T-helper 17 cell (primary cell): ENCODE results near the gene RNF181. TPM values are rescaled to one million over a fixed set of nuclear protein-coding genes. Genes with fewer than 3 reads are reported as not detected.
A peak's percentile ranks its signal among the peaks of the same experiment; 100 is the strongest.
"Not testable (repeated sequence)": the region's sequence is repeated elsewhere in the genome, so short reads cannot be mapped to it uniquely, and the experiment has no call there.

ENCODE experiments used
- ATAC-seq: fragments of 150-1000 bp; cut with Tn5 transposase; 2 replicates; pipeline ENCODE4 v1.10.0; 2021; ENCODE audit warnings: mild to moderate bottlenecking, moderate library complexity
- DNase-seq, 3 donors: peaks; one replicate each; pipeline versions ENCODE4 v3.0.0 to v3.0.0-alpha.2; 2020 to 2021
- H3K9me3 ChIP-seq: one replicate; pipeline ENCODE4 v1.7.0; 2013; ENCODE audit warnings: low read length, mild to moderate bottlenecking; ENCODE audit not compliant: control insufficient read depth, poor library complexity, severe bottlenecking
- H3K27ac Mint-ChIP-seq: one replicate; pipeline ENCODE4 v1.8.0; 2022; ENCODE audit warnings: mild to moderate bottlenecking, moderate library complexity, mixed read lengths
- H3K27me3 Mint-ChIP-seq: one replicate; pipeline ENCODE4 v1.8.0; 2022; ENCODE audit warnings: mixed read lengths
- H3K36me3 Mint-ChIP-seq: one replicate; pipeline ENCODE4 v1.8.0; 2022; ENCODE audit warnings: low read depth, mixed read lengths
- H3K4me1 Mint-ChIP-seq: one replicate; pipeline ENCODE4 v1.8.0; 2022; ENCODE audit warnings: mild to moderate bottlenecking, mixed read lengths
- H3K4me3 Mint-ChIP-seq: one replicate; pipeline ENCODE4 v1.8.0; 2022; ENCODE audit warnings: mild to moderate bottlenecking, moderate library complexity, mixed read lengths
- total RNA-seq, 4 donors: library from RNA in 2 of 4; stranded (reverse) in 2 of 4; gene quantifications; one replicate each; pipeline ENCODE4 v1.2.3 and lab custom pipeline; 2022 to 2026

Gene RNF181
- total RNA-seq, 2 donors from 2014 or later, result 42.8 to 43.3 TPM

DNA sequence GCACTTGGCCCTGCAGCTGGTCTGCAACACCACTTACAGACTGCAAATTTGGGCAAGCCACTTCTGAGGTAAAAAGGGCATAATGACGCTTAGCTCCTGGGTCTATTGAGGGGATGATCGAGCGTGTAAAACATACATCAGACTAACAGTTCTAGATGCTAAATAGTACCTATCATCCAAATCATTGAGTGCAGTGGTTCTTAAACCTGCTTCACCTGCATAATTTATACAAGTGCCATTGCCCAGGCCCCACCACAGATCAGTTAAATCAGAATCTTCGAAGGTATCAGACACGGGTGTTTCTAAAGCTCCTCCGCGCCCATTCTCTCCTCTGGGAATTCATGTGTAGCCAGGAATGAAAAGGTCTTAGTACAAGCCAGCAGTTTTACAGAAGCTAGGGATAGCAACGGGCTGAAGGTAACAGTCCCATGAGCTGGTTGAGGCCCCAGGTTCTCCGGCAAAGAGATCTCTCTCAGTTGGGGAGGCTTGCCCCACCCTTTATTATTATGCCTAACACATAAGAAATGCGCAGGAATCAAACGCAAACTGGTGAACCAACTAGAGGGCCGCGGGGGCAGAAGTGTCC, 737 bp upstream of the RNF181 start:
- Mint-ChIP-seq H3K4me3 (peak overlapping the region; percentile 100), H3K36me3 (peaks cover 5% of the 10 kb centered on the region), H3K27me3 (no peaks in the 10 kb centered on the region), H3K4me1 (peaks cover 35% of the 10 kb centered on the region), H3K27ac (peak overlapping the region; percentile 100)
- H3K9me3 ChIP-seq, result no peaks in the 10 kb centered on the region
- ATAC-seq (no peak), DNase-seq (no peak)

DNA sequence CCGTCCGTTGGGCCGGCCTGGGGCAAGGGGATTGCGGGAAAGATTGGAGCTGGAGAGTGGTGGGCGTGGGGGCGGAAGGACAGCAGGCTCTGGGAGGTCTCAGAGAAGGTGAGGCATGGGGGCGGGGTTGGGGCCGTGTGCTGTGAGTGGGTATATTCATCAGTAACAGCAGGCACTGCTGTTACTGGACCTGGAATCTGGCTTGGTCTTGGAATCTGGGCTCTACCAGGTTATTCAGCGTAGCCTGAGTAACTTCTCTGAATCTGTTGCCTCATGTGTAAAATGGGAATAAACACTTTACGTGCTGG, 435 bp downstream of the RNF181 start:
- no peaks in the 10 kb centered on the region for H3K9me3 ChIP-seq
- ATAC-seq (no peak), DNase-seq (no peak)
- Mint-ChIP-seq H3K36me3 (peaks cover 5% of the 10 kb centered on the region), H3K27ac (peak overlapping the region; percentile 100), H3K4me1 (peaks cover 33% of the 10 kb centered on the region), H3K27me3 (no peaks in the 10 kb centered on the region), H3K4me3 (peak overlapping the region; percentile 100)

DNA sequence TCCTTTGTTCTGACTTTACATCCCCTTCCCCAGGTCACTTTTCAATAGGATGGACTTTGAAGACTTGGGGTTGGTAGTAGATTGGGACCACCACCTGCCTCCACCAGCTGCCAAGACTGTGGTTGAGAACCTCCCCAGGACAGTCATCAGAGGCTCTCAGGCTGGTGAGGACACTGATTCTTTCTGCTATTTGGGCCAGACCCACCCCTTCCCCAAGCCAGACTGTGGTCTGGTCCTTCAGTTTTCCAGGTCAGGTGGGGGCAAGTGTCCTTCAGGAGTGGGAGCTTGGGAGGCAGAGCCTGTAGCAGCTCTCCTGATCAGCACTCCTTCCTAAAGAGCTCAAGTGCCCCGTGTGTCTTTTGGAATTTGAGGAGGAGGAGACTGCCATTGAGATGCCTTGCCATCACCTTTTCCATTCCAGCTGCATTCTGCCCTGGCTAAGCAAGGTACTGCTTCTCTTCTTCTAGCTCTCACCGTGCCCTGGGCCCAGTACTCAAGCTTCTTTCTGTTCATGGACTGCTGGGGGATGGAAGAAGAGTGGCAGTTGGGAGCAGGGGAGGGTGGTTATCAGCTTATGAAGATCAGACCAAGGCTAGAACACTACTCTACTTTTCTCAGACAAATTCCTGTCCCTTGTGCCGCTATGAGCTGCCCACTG, 1.1 kb downstream of the RNF181 start:
- no peaks in the 10 kb centered on the region for H3K27me3 Mint-ChIP-seq
- H3K4me3 Mint-ChIP-seq, result peak overlapping the region; percentile 100
- peaks cover 3% of the 10 kb centered on the region for H3K36me3 Mint-ChIP-seq
- DNase-seq (no peak), ATAC-seq (no peak)
- H3K27ac Mint-ChIP-seq, result peak overlapping the region; percentile 100
- H3K9me3 ChIP-seq, result no peaks in the 10 kb centered on the region
- H3K4me1 Mint-ChIP-seq, result peaks cover 34% of the 10 kb centered on the region

DNA sequence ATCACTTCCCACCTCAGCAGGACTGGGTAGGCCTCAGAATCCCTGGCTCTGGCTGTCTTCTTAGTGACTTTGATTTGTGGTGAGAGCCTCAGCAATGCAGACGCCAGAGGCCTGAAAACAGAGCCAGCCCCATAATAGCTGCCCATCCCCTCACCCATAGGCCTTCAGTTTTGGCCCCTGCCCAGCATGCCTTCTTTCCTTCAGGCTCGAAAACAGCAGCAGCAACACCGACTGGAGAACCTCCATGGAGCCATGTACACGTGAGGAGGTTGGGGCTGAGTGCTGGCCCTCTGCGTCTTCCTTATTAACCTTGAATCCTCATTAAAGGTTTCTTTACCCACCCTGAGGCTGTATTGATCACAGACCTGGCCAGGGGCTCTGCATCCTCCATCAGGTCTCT, 1.7 kb downstream of the RNF181 start:
- H3K4me3 Mint-ChIP-seq, result peak overlapping the region; percentile 100
- H3K4me1 Mint-ChIP-seq, result peaks cover 36% of the 10 kb centered on the region
- peaks cover 3% of the 10 kb centered on the region for H3K36me3 Mint-ChIP-seq
- ATAC-seq, result no peak
- DNase-seq, result no peak
- no peaks in the 10 kb centered on the region for H3K9me3 ChIP-seq
- peak overlapping the region; percentile 100 for H3K27ac Mint-ChIP-seq
- no peaks in the 10 kb centered on the region for H3K27me3 Mint-ChIP-seq

DNA sequence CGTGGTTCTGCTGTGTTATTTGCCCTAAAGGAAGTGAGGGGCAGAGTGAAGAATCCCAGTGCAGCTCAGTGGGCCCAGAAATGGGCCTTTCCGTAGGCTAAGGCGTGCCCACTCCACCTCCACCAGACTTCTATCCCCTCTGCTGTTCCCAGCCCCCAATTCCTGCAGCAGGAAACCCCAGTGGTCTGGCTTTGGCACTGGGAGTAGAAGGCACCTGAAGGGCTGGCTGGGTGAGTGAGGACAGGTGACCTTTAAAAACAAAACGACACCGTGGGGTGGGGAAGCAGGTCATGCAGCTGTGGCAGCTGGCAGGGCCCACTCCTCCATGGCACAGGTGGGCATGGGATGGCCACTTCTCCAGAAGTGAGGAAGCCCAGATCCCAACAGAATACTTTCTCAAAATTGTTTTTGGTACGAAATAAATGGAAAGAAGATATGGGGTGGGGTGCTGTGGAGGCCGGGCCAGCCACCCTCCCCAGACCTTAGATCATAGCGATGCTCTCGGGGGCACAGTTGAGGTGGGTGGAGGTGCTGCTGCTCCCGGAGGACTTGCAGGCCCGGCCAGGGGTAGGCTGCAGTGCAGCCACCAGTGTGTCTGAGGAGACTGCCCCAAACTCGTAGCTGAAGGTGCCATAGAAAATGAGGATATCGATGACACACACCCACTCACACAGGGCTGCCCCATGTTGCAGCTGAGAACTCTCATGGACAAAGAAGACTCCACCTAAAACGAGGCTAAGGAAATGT, 3.2 kb downstream of the RNF181 start:
- H3K4me3 Mint-ChIP-seq, result no peak overlapping the region
- H3K4me1 Mint-ChIP-seq, result peaks cover 38% of the 10 kb centered on the region
- peaks cover 4% of the 10 kb centered on the region for H3K36me3 Mint-ChIP-seq
- DNase-seq (no peak), ATAC-seq (no peak)
- no peaks in the 10 kb centered on the region for H3K9me3 ChIP-seq
- H3K27ac Mint-ChIP-seq, result no peak overlapping the region
- no peaks in the 10 kb centered on the region for H3K27me3 Mint-ChIP-seq

DNA sequence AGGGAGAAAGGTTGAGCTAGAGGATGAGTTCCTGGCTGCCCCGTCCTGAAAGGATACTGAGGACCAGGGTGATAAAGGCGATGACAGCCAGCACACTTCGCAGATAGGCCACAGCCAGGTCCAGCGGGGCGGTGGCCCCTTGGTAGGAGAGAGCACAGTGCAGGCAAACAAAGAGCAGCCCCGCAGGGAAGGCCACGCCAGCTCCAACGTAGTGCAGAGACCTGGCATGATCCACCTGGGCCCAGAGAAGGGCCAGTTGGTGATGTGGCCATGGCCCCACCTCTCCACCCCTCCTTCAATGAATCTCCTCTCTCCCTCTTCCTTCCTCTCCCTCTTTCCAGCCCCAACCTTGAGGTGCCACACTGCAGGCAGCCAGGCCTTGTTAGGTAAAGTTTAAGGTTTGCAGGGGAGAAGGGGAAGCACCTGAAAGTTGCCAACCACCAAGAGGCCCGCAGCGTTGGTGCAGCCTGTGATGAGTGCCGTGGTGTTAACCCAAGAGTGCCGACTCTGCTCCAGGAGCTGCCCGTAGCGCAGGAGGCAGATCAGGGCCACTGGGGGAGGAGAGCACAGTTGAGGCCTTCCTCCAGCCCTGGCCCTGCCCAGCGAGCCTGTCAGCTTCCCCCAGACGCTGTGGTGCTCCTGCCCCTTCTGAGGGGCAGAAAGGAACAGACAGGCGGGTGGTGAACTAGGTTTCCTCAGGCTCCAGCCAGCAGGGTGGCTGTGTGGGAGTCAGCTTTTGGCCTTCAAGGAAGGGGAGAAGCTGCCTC, 4.1 kb downstream of the RNF181 start:
- Mint-ChIP-seq H3K4me3 (peak overlapping the region; percentile 71), H3K27ac (peak overlapping the region; percentile 11), H3K27me3 (no peaks in the 10 kb centered on the region), H3K36me3 (peaks cover 4% of the 10 kb centered on the region), H3K4me1 (peaks cover 33% of the 10 kb centered on the region)
- H3K9me3 ChIP-seq, result no peaks in the 10 kb centered on the region
- DNase-seq, result no peak
- no peak for ATAC-seq

DNA sequence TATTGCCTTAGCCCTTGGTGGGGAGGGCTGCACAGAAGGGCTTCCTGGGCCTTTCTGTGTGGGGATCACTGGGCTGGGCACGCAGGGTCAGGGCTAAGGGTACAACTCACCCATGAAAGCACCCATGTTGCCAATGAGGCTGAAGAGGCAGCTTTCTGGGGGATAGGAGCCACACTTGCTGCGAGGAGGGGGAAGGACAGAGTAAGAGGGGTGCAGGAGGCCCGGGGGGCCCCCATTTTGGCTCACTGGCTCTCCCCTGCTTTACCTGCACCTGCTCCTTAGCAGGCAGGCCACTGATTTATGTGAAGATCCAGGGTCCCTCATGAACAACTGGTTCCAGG, 4.7 kb downstream of the RNF181 start:
- peak overlapping the region; percentile 11 for H3K27ac Mint-ChIP-seq
- peaks cover 4% of the 10 kb centered on the region for H3K36me3 Mint-ChIP-seq
- no peaks in the 10 kb centered on the region for H3K27me3 Mint-ChIP-seq
- no peak for ATAC-seq
- peaks cover 35% of the 10 kb centered on the region for H3K4me1 Mint-ChIP-seq
- no peak for DNase-seq
- no peaks in the 10 kb centered on the region for H3K9me3 ChIP-seq
- H3K4me3 Mint-ChIP-seq, result peak overlapping the region; percentile 71

DNA sequence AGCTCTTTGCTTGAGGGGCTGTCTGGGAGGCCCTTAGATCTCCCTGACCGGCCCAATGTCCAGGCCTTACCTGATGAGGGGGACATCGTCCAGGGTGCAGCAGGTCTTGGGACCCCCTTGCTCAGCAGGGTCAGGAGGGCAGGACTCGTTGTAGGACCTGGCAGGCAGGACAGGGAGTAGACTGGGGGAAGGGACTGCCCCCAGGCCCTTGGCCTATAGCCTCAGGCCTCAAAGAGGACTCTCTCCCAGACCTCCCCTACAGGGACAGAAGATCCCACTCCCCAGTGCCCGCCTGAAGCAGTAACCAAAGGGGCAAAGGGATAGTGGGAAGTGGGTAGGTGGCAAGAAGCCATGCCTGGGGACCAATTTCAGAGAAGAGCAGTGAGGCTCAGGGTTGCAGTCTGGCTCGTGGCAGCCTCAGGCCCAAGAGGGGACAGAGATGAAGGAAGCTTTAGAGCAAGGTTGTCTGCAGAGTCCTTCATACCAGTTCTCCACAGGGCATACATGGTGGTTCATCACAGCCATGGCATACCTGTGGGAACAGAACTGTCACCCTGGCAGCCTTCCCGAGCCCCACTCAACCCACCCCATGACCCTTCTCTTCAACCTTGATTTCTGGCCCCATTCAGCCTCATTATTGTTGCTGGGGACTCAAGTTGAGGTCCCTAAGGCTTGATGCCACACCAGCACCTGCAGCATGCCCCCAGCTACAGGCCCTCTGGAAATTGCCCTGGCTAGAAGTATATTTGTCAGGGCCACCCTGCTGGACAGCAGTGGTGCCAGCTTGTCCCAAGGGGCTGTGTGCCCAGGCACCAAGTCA, 5.6 kb downstream of the RNF181 start:
- Mint-ChIP-seq H3K4me3 (peak overlapping the region; percentile 89), H3K4me1 (peaks cover 30% of the 10 kb centered on the region), H3K36me3 (peaks cover 2% of the 10 kb centered on the region), H3K27me3 (no peaks in the 10 kb centered on the region), H3K27ac (peak overlapping the region; percentile 60)
- H3K9me3 ChIP-seq, result no peaks in the 10 kb centered on the region
- ATAC-seq (no peak), DNase-seq (no peak)

DNA sequence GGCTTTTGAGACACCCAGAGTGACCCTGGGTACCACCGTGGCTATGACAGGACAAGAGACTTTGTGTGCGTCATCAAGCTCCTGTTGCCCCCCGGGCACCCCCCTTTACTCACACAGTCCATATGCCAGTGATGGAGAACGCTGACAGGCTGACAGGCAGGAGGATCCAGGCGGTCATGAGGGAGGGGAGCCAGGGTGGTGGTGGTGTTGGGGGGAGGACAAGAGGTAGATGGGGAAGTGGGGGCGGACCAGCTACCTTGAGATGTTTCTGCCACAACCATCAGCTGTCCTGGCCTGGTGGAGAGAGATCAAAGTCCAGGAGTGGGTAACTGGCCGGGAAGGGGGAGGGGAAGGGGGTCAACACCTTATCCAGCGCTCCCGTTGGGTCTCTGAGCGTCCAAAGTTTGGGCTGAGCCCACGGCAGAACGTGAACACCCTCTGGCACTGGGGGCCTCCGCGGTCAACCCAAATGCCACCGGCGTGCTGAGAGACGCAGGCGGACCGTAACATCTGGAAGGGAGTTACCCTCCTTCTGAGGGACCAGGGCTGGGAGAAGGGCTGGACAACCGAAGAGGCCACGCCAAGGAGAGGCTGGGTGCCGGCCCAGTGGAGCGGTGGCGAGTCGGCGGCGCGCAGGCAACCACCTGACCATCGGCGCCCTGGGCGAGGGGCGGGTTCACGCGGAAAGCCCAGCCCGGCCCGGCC, 6.4 kb downstream of the RNF181 start:
- DNase-seq, result no peak
- ATAC-seq, result peak; percentile 16
- H3K27ac Mint-ChIP-seq, result peak overlapping the region; percentile 60
- H3K9me3 ChIP-seq, result no peaks in the 10 kb centered on the region
- no peaks in the 10 kb centered on the region for H3K27me3 Mint-ChIP-seq
- H3K4me1 Mint-ChIP-seq, result peaks cover 25% of the 10 kb centered on the region
- peak overlapping the region; percentile 89 for H3K4me3 Mint-ChIP-seq
- H3K36me3 Mint-ChIP-seq, result peaks cover 2% of the 10 kb centered on the region

DNA sequence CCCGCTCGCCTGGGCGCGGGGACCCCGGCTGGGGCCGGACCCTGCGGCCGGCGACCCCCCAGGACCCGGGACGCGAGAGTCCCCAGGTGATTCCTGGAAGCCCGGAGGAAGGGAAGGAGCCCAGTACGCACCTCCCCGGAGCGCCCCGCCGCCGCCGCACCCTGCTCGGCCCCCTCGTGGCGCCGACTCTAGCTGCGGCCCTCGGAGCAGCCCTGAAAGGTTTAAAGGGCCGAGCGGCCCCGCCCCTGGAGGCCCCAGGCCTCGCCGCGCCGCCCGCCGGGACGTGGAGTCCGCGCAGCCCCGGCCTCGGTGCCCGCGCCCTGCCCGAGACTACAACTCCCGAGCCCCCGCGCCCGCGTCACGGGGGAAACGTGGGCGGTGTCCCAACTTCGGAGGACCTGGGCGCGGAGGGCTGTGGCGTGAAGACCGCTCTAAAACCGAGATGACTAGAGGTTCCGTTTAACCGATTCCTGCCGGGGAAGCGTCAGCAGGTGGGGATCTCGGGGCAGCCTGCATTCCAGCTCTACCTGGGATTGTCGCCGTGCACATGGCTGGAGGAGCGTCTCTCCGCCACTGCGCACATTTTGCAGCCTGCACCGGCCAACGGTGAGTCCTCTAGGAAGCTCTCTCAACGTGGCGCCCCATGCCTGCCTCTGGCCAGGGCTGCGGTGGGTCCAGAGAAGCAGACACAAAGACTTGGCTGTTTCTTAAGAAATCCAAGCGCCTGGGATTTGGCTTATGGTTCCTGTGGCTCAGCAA, 7.1 kb downstream of the RNF181 start, which contains the start of gene TMEM150A:
Gene TMEM150A (minus strand): TSS at position 223 of the 759 bp plus-strand sequence. CDS start 750 bp downstream, outside the sequence.
- no peaks in the 10 kb centered on the region for H3K9me3 ChIP-seq
- H3K27me3 Mint-ChIP-seq, result no peaks in the 10 kb centered on the region
- DNase-seq (peak; percentile 75 to 77 (median 76)), ATAC-seq (peak; percentile 93)
- H3K27ac Mint-ChIP-seq, result peak within 1 kb of the TSS; percentile 60
- peaks cover 25% of the 10 kb centered on the region for H3K4me1 Mint-ChIP-seq
- H3K36me3 Mint-ChIP-seq, result peaks cover 2% of the 10 kb centered on the region
- peak within 1 kb of the TSS; percentile 94 for H3K4me3 Mint-ChIP-seq

DNA sequence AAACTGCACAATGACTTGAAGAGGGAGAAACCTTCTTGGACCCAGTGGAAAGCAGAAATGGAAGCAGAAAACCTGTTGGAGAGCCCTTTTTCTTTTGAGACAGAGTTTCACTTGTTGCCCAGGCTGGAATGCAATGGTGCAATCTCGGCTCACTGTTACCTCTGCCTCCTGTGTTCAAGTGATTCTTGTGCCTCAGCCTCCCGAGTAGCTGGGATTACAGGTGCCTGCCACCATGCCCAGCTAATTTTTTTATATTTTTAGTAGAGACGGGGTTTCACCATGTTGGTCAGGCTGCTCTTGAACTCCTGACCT, 8.5 kb downstream of the RNF181 start:
- H3K4me1 Mint-ChIP-seq, result peaks cover 31% of the 10 kb centered on the region
- DNase-seq, H3K36me3 Mint-ChIP-seq, H3K9me3 ChIP-seq, H3K27me3 Mint-ChIP-seq, ATAC-seq: not testable (repeated sequence)
- H3K4me3 Mint-ChIP-seq, result peak overlapping the region; percentile 94
- peak overlapping the region; percentile 4 for H3K27ac Mint-ChIP-seq
